NCI-H2029 treated with DMSO at 0.1 percent for 48 hours (cell line): Measurements from ENCODE around the gene OR5H14.
A peak's percentile ranks its signal among the peaks of the same experiment; 100 is the strongest.
"Not testable (repeated sequence)": the region's sequence is repeated elsewhere in the genome, so short reads cannot be mapped to it uniquely, and the experiment has no call there.

ENCODE experiments used
- DNase-seq: peaks from one replicate; lab custom pipeline; 2025; lab: John Stamatoyannopoulos, UW

Gene OR5H14

GRCh38 chr3:98147179-98147578, at the start of gene OR5H14:
OR5H14 (plus strand) TSS chr3:98147479; CDS start chr3:98149386, 1,907 bp downstream.
- DNase-seq, result no peak

- no peak for DNase-seq
Measured at GRCh38 chr3:98099848-98100247, 47.4 kb upstream of the OR5H14 start.

GRCh38 chr3:98108162-98108561, 39.1 kb upstream of the OR5H14 start:
- no peak for DNase-seq

- no peak for DNase-seq
Measured at GRCh38 chr3:98109807-98110549, 37.3 kb upstream of the OR5H14 start.

GRCh38 chr3:98110550-98110908, 36.8 kb upstream of the OR5H14 start:
- DNase-seq, result no peak

GRCh38 chr3:98114264-98114663, 33.0 kb upstream of the OR5H14 start:
- no peak for DNase-seq

GRCh38 chr3:98115717-98116116, 31.6 kb upstream of the OR5H14 start:
- DNase-seq, result no peak

GRCh38 chr3:98130421-98130820, 16.9 kb upstream of the OR5H14 start, which contains the start of gene OR5H1:
OR5H1 (plus strand) TSS chr3:98130721; CDS start chr3:98132698, 1,977 bp downstream.
- DNase-seq, result no peak

- DNase-seq, result no peak
Measured at GRCh38 chr3:98136631-98137030, 10.6 kb upstream of the OR5H14 start.

- not testable (repeated sequence) for DNase-seq
Measured at GRCh38 chr3:98137826-98138557, 9.3 kb upstream of the OR5H14 start.

- no peak for DNase-seq
Measured at GRCh38 chr3:98140531-98140930, 6.7 kb upstream of the OR5H14 start.

- no peak for DNase-seq
Measured at GRCh38 chr3:98148751-98149150, 1.5 kb downstream of the OR5H14 start.

GRCh38 chr3:98149456-98149855, 2.2 kb downstream of the OR5H14 start:
- DNase-seq, result not testable (repeated sequence)

GRCh38 chr3:98151241-98151640, 4.0 kb downstream of the OR5H14 start:
- DNase-seq, result no peak

- no peak for DNase-seq
Measured at GRCh38 chr3:98166396-98166795, 19.1 kb downstream of the OR5H14 start, which contains the start of gene OR5H15. OR5H15 (plus strand) TSS chr3:98166696; CDS start chr3:98168700, 2,004 bp downstream.

GRCh38 chr3:98171071-98171470, 23.8 kb downstream of the OR5H14 start:
- no peak for DNase-seq

GRCh38 chr3:98172621-98173020, 25.3 kb downstream of the OR5H14 start:
- peak; percentile 10 for DNase-seq

GRCh38 chr3:98180319-98180890, 33.1 kb downstream of the OR5H14 start:
- DNase-seq, result no peak

GRCh38 chr3:98182196-98182595, 34.9 kb downstream of the OR5H14 start:
- no peak for DNase-seq

GRCh38 chr3:98185180-98185579, 37.9 kb downstream of the OR5H14 start:
- no peak for DNase-seq

GRCh38 chr3:98188545-98188944, 41.3 kb downstream of the OR5H14 start:
- no peak for DNase-seq

GRCh38 chr3:98190911-98191310, 43.6 kb downstream of the OR5H14 start:
- DNase-seq, result not testable (repeated sequence)

- DNase-seq, result not testable (repeated sequence)
Measured at GRCh38 chr3:98196293-98196692, 49.0 kb downstream of the OR5H14 start.
